B cell (primary cell): ENCODE data around the gene GPC5. TPM values are rescaled to one million over a fixed set of nuclear protein-coding genes. Genes with fewer than 3 reads are reported as not detected.

Experiments used
- ATAC-seq: fragments of 200-7000 bp; cut with Tn5 transposase; one replicate; pipeline ENCODE4 v1.10.0; 2021; ENCODE audit warnings: low read depth, mild to moderate bottlenecking, moderate number of reproducible peaks, moderate library complexity
- CTCF ChIA-PET: fragments of 350-600 bp; sonication (Branson Sonifier 250); formaldehyde crosslinking; loops from one replicate; lab custom pipeline; 2021; ENCODE audit warnings: antibody characterized with exemption, inconsistent platforms; lab: Charles Lee
- POLR2A ChIA-PET: fragments of 350-600 bp; sonication (Branson Sonifier 250); formaldehyde crosslinking; loops from one replicate; lab custom pipeline; 2021; ENCODE audit warnings: antibody characterized with exemption; lab: Charles Lee
- DNase-seq: peaks from one replicate; pipeline ENCODE4 v3.0.0; 2013
- H2AFZ ChIP-seq: 2 replicates; pipeline ENCODE4 v1.6.1; 2012; ENCODE audit warnings: mild to moderate bottlenecking, low read depth, low read length; ENCODE audit not compliant: insufficient read depth, poor library complexity, severe bottlenecking
- H3K27ac ChIP-seq, 2 donors: 1 replicate in 1 of 2; 2 replicates in 1 of 2; pipeline ENCODE4 v1.5.1; 2012 to 2013; ENCODE audit warnings: low read length in 2 of 2, mild to moderate bottlenecking in 2 of 2, moderate library complexity in 1 of 2
- H3K27me3 ChIP-seq, 4 experiments: fragments of 200-600 bp in 1 of 4; sonication (generic) in 1 of 4; replicated peaks in 1 of 4; 1 replicate in 2 of 4; 2 replicates in 2 of 4; pipeline versions ENCODE4 v1.6.1 to v1.7.0; 2013 to 2016; ENCODE audit warnings: low read length in 3 of 4, mild to moderate bottlenecking in 2 of 4, mixed read lengths in 1 of 4, moderate library complexity in 1 of 4; ENCODE audit not compliant: insufficient read depth in 4 of 4, control insufficient read depth in 3 of 4; ENCODE audit errors: control extremely low read depth in 1 of 4
- H3K36me3 ChIP-seq, 2 experiments: replicated peaks in 1 of 2; 1 replicate in 1 of 2; 2 replicates in 1 of 2; pipeline versions ENCODE4 v1.6.1 to v1.7.1; 2013; ENCODE audit warnings: low read length in 1 of 2; ENCODE audit not compliant: insufficient read depth in 2 of 2, control insufficient read depth in 1 of 2; ENCODE audit errors: control extremely low read depth in 1 of 2, extremely low read depth in 1 of 2
- H3K4me1 ChIP-seq, 2 donors: fragments of 200-600 bp in 1 of 2; sonication (generic) in 1 of 2; 1 replicate in 1 of 2; 2 replicates in 1 of 2; pipeline versions ENCODE4 v1.5.1 to v1.6.1; 2013 to 2017; ENCODE audit warnings: low read length in 2 of 2; ENCODE audit not compliant: control insufficient read depth in 2 of 2, insufficient read depth in 2 of 2
- H3K4me2 ChIP-seq: replicated peaks from 2 replicates; pipeline ENCODE3; 2012; ENCODE audit warnings: mild to moderate bottlenecking, low read depth, low read length; ENCODE audit not compliant: poor library complexity, severe bottlenecking
- H3K4me3 ChIP-seq, 5 experiments: fragments of 200-600 bp in 1 of 5; sonication (generic) in 1 of 5; 1 replicate in 3 of 5; 2 replicates in 2 of 5; pipeline versions ENCODE4 v1.5.1 to v1.7.0; 2011 to 2016; ENCODE audit warnings: low read length in 4 of 5, mild to moderate bottlenecking in 4 of 5, low read depth in 2 of 5, control low read depth in 1 of 5, moderate library complexity in 1 of 5; ENCODE audit not compliant: insufficient read depth in 1 of 5; ENCODE audit errors: control extremely low read depth in 1 of 5, extremely low read depth in 1 of 5
- H3K79me2 ChIP-seq: fragments of 200-600 bp; sonication (generic); one replicate; pipeline ENCODE4 v1.6.0; 2016; ENCODE audit warnings: low read length; ENCODE audit not compliant: control insufficient read depth, insufficient read depth
- H3K9ac ChIP-seq: fragments of 200-600 bp; sonication (generic); 2 replicates; pipeline ENCODE4 v1.6.1; 2017; ENCODE audit warnings: mild to moderate bottlenecking, low read length, moderate library complexity
- H3K9me3 ChIP-seq, 3 donors: one replicate each; pipeline versions ENCODE4 v1.6.1 to v1.7.1; 2013; ENCODE audit warnings: low read length in 2 of 3; ENCODE audit not compliant: control insufficient read depth in 2 of 3, insufficient read depth in 1 of 3; ENCODE audit errors: control extremely low read depth in 1 of 3
- H4K20me1 ChIP-seq: 2 replicates; pipeline ENCODE4 v1.6.0; 2012; ENCODE audit warnings: mild to moderate bottlenecking, low read length; ENCODE audit not compliant: insufficient read depth, control insufficient read depth, poor library complexity, severe bottlenecking
- H3K27ac Mint-ChIP-seq: one replicate; pipeline ENCODE4 v1.8.0; 2021; ENCODE audit warnings: mixed read lengths
- H3K27me3 Mint-ChIP-seq: one replicate; pipeline ENCODE4 v1.8.0; 2021; ENCODE audit warnings: mixed read lengths
- H3K4me1 Mint-ChIP-seq: one replicate; pipeline ENCODE4 v1.8.0; 2021; ENCODE audit warnings: mixed read lengths
- H3K4me3 Mint-ChIP-seq: one replicate; pipeline ENCODE4 v1.8.0; 2021; ENCODE audit warnings: mixed read lengths
- H3K9me3 Mint-ChIP-seq: one replicate; pipeline ENCODE4 v1.8.0; 2022; ENCODE audit warnings: mixed read lengths; ENCODE audit not compliant: insufficient read depth
- EZH2 ChIP-seq: IDR thresholded peaks from 2 replicates; pipeline ENCODE4 v1.6.1; 2012; ENCODE audit warnings: borderline replicate concordance, low read depth, mild to moderate bottlenecking, moderate library complexity, low read length; ENCODE audit not compliant: insufficient read depth, poor library complexity, severe bottlenecking
- WGBS: methylation state at CpG from one replicate; pipeline ENCODE4 v1.1.5; 2013; ENCODE audit warnings: missing lambda C conversion rate; ENCODE audit not compliant: insufficient coverage; 5-methylcytosine and 5-hydroxymethylcytosine counted together
- intact Hi-C: fragments of 100-400 bp; cut with micrococcal nuclease; formaldehyde crosslinking; loops from one replicate; pipeline ENCODE4 v1.10.0; 2022
- polyA plus RNA-seq: library from polyadenylated mRNA; depleted of rRNA; stranded (reverse); fragments of >200 nt; gene quantifications from 2 replicates; pipeline ENCODE4 v1.2.3, GENCODE V29; 2012
- total RNA-seq, 2 donors: library from RNA; stranded (reverse); fragments of 120-200 nt in 1 of 2; gene quantifications; 1 replicate in 1 of 2; 2 replicates in 1 of 2; pipeline versions ENCODE4 v1.2.3 to v1.2.4, GENCODE V29; 2013 to 2022
- TF ChIP-seq, protein P1 (sequence below): fragments of 200-600 bp; IDR thresholded peaks from one replicate; pipeline ENCODE4 v1.8.0; 2022; ENCODE audit warnings: antibody characterized with exemption, mild to moderate bottlenecking

The GPC5 gene
- total and polyA plus RNA-seq, 2 donors (not counting 1 experiment from before 2014, with no cell fraction given): 0.15 to 0.30 TPM

DNA sequence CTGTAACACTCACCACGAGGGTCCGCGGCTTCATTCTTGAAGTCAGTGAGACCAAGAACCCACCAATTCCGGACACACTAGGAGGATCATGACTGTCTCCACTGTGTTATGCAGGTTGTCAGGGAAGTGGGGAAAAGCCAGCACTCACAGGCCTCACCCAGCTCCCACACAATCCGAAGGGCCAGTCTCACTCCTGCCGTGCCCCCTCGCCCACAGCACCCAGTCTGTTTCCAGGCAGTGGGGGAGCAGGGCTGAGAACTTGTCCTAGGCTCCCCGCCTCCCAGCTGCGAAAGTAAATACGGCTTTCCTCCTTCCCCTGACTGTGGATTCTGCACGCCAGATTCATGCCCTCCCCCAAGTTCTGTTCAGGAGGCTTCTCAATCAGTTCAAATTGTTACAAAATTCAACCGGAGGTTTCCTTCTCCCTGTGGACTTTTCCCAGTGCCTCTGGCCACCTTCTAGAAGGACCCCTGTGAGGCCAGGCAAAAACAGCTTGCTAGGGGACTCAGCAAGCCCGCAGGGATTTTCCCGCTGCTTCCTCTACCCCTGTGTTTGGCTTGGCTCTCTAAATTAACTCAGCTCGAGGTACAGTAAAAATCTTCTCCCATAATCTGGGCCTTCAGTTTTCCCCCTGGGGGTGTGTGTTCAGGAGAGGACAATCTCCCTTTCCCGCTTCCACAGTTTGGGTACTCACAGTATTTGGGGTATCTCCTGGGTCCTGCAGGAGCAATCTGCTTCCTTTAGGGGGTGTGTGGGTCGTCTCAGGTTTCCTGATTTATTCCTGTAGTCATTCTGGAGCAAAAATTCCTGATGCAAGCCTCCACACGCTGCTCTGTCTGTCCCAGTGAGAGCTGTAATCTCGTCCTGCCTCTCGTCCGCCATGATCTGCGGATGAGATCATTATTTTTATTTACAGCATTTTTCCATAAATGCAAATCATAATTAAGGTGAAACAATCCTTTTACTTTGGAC, 899.8 kb downstream of the GPC5 start:
- Mint-ChIP-seq H3K4me1 (no peaks in the 10 kb centered on the region), H3K27ac (no peak overlapping the region), H3K27me3 (no peaks in the 10 kb centered on the region), H3K4me3 (no peak overlapping the region), H3K9me3 (no peaks in the 10 kb centered on the region)
- Histone ChIP-seq H3K4me3 (no peak overlapping the region), H3K27me3 (no peaks in the 10 kb centered on the region), H3K36me3 (no peaks in the 10 kb centered on the region), H3K9ac (no peak overlapping the region), H3K4me1 (no peaks in the 10 kb centered on the region), H4K20me1 (no peaks in the 10 kb centered on the region), H2AFZ (no peak overlapping the region), H3K4me2 (no peak overlapping the region), H3K79me2 (no peaks in the 10 kb centered on the region), H3K9me3 (peaks cover 0 to 13% (median 0%) of the 10 kb centered on the region in 3 donors), H3K27ac (no peak overlapping the region)
- CTCF ChIA-PET: no interaction called here
- no peak for DNase-seq
- POLR2A ChIA-PET: no interaction called here
- ATAC-seq: no peak
- intact Hi-C loops: no loop called here
- no peak for TF ChIP-seq EZH2
- TF ChIP-seq, protein P1, sequence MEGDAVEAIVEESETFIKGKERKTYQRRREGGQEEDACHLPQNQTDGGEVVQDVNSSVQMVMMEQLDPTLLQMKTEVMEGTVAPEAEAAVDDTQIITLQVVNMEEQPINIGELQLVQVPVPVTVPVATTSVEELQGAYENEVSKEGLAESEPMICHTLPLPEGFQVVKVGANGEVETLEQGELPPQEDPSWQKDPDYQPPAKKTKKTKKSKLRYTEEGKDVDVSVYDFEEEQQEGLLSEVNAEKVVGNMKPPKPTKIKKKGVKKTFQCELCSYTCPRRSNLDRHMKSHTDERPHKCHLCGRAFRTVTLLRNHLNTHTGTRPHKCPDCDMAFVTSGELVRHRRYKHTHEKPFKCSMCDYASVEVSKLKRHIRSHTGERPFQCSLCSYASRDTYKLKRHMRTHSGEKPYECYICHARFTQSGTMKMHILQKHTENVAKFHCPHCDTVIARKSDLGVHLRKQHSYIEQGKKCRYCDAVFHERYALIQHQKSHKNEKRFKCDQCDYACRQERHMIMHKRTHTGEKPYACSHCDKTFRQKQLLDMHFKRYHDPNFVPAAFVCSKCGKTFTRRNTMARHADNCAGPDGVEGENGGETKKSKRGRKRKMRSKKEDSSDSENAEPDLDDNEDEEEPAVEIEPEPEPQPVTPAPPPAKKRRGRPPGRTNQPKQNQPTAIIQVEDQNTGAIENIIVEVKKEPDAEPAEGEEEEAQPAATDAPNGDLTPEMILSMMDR: no peak
- WGBS: 85% methylated on average over 14 of the region's 22 CpGs

DNA sequence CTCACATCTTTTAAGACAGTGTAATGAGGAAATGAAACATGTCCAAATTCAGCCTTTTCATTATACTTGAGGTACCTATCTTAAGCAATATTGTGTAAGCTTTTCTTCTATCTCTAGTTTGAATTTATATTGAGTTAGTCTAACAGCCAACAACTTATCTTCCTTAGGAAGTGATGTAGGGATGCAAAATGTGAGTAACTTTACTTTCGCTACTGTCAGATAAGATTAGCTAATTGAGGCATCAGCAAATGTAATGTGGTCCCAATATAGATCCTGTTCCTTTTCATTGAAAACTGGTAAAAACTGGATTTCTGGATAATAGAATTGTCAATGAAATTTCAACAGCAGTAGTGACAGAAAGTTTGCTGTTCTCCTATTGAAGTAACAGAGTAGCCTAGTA, 902.2 kb downstream of the GPC5 start:
- Histone ChIP-seq H3K9ac (no peak overlapping the region), H3K79me2 (no peaks in the 10 kb centered on the region), H2AFZ (no peak overlapping the region), H4K20me1 (no peaks in the 10 kb centered on the region), H3K4me1 (no peaks in the 10 kb centered on the region), H3K27ac (no peak overlapping the region), H3K9me3 (peaks cover 0 to 13% (median 0%) of the 10 kb centered on the region in 3 donors), H3K4me3 (no peak overlapping the region), H3K27me3 (no peaks in the 10 kb centered on the region), H3K36me3 (no peaks in the 10 kb centered on the region), H3K4me2 (no peak overlapping the region)
- H3K9me3 Mint-ChIP-seq: peaks cover under 1% of the 10 kb centered on the region
- no peaks in the 10 kb centered on the region for H3K27me3 Mint-ChIP-seq
- ChIA-PET POLR2A (no interaction called here), CTCF (no interaction called here)
- TF ChIP-seq, protein P1: no peak
- no peak for TF ChIP-seq EZH2
- no peak for DNase-seq
- H3K4me3 Mint-ChIP-seq: no peak overlapping the region
- intact Hi-C loops: no loop called here
- ATAC-seq: no peak
- no peaks in the 10 kb centered on the region for H3K4me1 Mint-ChIP-seq
- WGBS: no CpG with 5 or more reads among the region's 1 CpG
- no peak overlapping the region for H3K27ac Mint-ChIP-seq
